ENCODE measurements around the gene RETN.

The RETN gene

GRCh38 chr19:7652061-7652641 is 16.7 kb upstream of the RETN start:
- peak overlapping the region; percentile 56 for H3K9ac ChIP-seq (ENCODE audit: low read depth, low read length, poor library complexity, severe bottlenecking)
- peak overlapping the region; percentile 58 for H3K4me3 ChIP-seq (ENCODE audit: low read length, poor library complexity, severe bottlenecking)
- no peaks in the 10 kb centered on the region for H3F3A ChIP-seq (ENCODE audit: low read depth)
- peak overlapping the region; percentile 89 for H2AFZ ChIP-seq (ENCODE audit: low read length)
- H4K20me1 ChIP-seq (ENCODE audit: insufficient read depth, low read length, poor library complexity, severe bottlenecking), result no peaks in the 10 kb centered on the region
- no peak for TF ChIP-seq EZH2phosphoT487 (IDR thresholded peaks at IDR 0.05; ENCODE audit: borderline replicate concordance)
- peak; percentile 96 for TF ChIP-seq CTCF (conservative IDR thresholded peaks at IDR 0.05; ENCODE audit: low read length)
- no peaks in the 10 kb centered on the region for H3K79me2 ChIP-seq (ENCODE audit: insufficient read depth, low read length)
- no peaks in the 10 kb centered on the region for H3K36me3 ChIP-seq (ENCODE audit: insufficient read depth, low read length)
- peak overlapping the region; percentile 65 for H3K4me2 ChIP-seq (ENCODE audit: low read depth, low read length, poor library complexity, severe bottlenecking)
- H3K4me1 ChIP-seq (ENCODE audit: insufficient read depth, low read length, poor library complexity, severe bottlenecking), result peaks cover 4% of the 10 kb centered on the region
- H3K9me2 ChIP-seq (replicated peaks; ENCODE audit: low read depth, low read length), result no peaks in the 10 kb centered on the region
- H3K27me3 ChIP-seq (ENCODE audit: insufficient read depth, low read length, poor library complexity, severe bottlenecking), result no peaks in the 10 kb centered on the region
- no peaks in the 10 kb centered on the region for H3K9me3 ChIP-seq (ENCODE audit: insufficient read depth, low read depth, low read length)

GRCh38 chr19:7654401-7654800 is 14.4 kb upstream of the RETN start:
- H3K4me2 ChIP-seq (ENCODE audit: low read depth, low read length, poor library complexity, severe bottlenecking), result no peak overlapping the region

GRCh38 chr19:7655581-7655980 is 13.3 kb upstream of the RETN start:
- H3K27me3 ChIP-seq (ENCODE audit: insufficient read depth, low read length, poor library complexity, severe bottlenecking), result no peaks in the 10 kb centered on the region
- no peaks in the 10 kb centered on the region for H3K79me2 ChIP-seq (ENCODE audit: insufficient read depth, low read length)
- no peaks in the 10 kb centered on the region for H3K36me3 ChIP-seq (ENCODE audit: insufficient read depth, low read length)
- H3K4me3 ChIP-seq (ENCODE audit: low read length, poor library complexity, severe bottlenecking), result no peak overlapping the region
- no peak overlapping the region for H3K4me2 ChIP-seq (ENCODE audit: low read depth, low read length, poor library complexity, severe bottlenecking)
- no peaks in the 10 kb centered on the region for H4K20me1 ChIP-seq (ENCODE audit: insufficient read depth, low read length, poor library complexity, severe bottlenecking)
- peaks cover 4% of the 10 kb centered on the region for H3K4me1 ChIP-seq (ENCODE audit: insufficient read depth, low read length, poor library complexity, severe bottlenecking)
- H3K9me3 ChIP-seq (ENCODE audit: insufficient read depth, low read depth, low read length), result no peaks in the 10 kb centered on the region
- no peaks in the 10 kb centered on the region for H3F3A ChIP-seq (ENCODE audit: low read depth)
- H3K9me2 ChIP-seq (replicated peaks; ENCODE audit: low read depth, low read length), result no peaks in the 10 kb centered on the region
- TF ChIP-seq EZH2phosphoT487 (IDR thresholded peaks at IDR 0.05; ENCODE audit: borderline replicate concordance) (no peak), CTCF (conservative IDR thresholded peaks at IDR 0.05; ENCODE audit: low read length) (no peak)
- H3K9ac ChIP-seq (ENCODE audit: low read depth, low read length, poor library complexity, severe bottlenecking), result no peak overlapping the region
- no peak overlapping the region for H2AFZ ChIP-seq (ENCODE audit: low read length)

More at GRCh38 chr19:7654401-7654800, 14.4 kb upstream of the RETN start:
- Histone ChIP-seq H3K4me1 (ENCODE audit: insufficient read depth, low read length, poor library complexity, severe bottlenecking) (peaks cover 4% of the 10 kb centered on the region), H3K4me3 (ENCODE audit: low read length, poor library complexity, severe bottlenecking) (no peak overlapping the region), H4K20me1 (ENCODE audit: insufficient read depth, low read length, poor library complexity, severe bottlenecking) (no peaks in the 10 kb centered on the region), H3K9ac (ENCODE audit: low read depth, low read length, poor library complexity, severe bottlenecking) (no peak overlapping the region), H3K9me2 (replicated peaks; ENCODE audit: low read depth, low read length) (no peaks in the 10 kb centered on the region), H3K79me2 (ENCODE audit: insufficient read depth, low read length) (no peaks in the 10 kb centered on the region), H3K36me3 (ENCODE audit: insufficient read depth, low read length) (no peaks in the 10 kb centered on the region), H3K27me3 (ENCODE audit: insufficient read depth, low read length, poor library complexity, severe bottlenecking) (no peaks in the 10 kb centered on the region), H3F3A (ENCODE audit: low read depth) (no peaks in the 10 kb centered on the region), H2AFZ (ENCODE audit: low read length) (no peak overlapping the region), H3K9me3 (ENCODE audit: insufficient read depth, low read depth, low read length) (no peaks in the 10 kb centered on the region)
- TF ChIP-seq CTCF (conservative IDR thresholded peaks at IDR 0.05; ENCODE audit: low read length), result no peak

Measured in Loucy (cell line).